NB4 (cell line): Measurements from ENCODE around the gene GPATCH4.

ENCODE experiments used
- MYC ChIP-seq: IDR thresholded peaks from 2 replicates; pipeline ENCODE4 v1.6.1; 2011; ENCODE audit warnings: low read depth, low read length
- POLR2A ChIP-seq: IDR thresholded peaks from 2 replicates; pipeline ENCODE4 v1.6.1; 2011; ENCODE audit warnings: mild to moderate bottlenecking; ENCODE audit not compliant: insufficient read length; ENCODE audit errors: extremely low read depth
- TF ChIP-seq, protein P1 (sequence below): IDR thresholded peaks from one replicate; pipeline ENCODE4 v1.5.1; 2012; ENCODE audit warnings: low read depth, low read length

DNA sequence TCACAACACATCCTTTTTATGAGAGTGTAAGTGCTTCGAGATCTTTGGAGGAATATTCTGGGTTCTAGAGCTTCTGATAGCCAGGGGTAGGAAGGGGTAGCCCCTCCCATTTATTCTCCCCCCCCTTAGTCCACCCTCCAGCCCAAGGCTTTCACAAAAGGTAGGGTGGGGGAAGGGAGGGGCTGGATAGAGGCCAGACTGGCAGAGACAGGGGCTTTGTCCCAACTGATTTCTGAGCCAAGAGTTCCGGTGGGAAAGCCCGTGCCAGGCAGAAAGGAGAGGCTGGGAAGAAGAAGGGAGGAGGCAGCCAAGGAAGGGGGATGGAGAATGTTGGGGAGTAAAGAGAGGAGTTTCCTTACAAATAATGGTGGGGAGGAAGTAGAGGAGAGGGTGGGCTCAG lies 43.8 kb upstream of the GPATCH4 start:
- TF ChIP-seq, protein P1, sequence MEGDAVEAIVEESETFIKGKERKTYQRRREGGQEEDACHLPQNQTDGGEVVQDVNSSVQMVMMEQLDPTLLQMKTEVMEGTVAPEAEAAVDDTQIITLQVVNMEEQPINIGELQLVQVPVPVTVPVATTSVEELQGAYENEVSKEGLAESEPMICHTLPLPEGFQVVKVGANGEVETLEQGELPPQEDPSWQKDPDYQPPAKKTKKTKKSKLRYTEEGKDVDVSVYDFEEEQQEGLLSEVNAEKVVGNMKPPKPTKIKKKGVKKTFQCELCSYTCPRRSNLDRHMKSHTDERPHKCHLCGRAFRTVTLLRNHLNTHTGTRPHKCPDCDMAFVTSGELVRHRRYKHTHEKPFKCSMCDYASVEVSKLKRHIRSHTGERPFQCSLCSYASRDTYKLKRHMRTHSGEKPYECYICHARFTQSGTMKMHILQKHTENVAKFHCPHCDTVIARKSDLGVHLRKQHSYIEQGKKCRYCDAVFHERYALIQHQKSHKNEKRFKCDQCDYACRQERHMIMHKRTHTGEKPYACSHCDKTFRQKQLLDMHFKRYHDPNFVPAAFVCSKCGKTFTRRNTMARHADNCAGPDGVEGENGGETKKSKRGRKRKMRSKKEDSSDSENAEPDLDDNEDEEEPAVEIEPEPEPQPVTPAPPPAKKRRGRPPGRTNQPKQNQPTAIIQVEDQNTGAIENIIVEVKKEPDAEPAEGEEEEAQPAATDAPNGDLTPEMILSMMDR, result no peak
- TF ChIP-seq MYC, result no peak
- no peak for TF ChIP-seq POLR2A
